HG03457 (cell line): ENCODE measurements around the gene ASPM.
"Not testable (repeated sequence)": the region's sequence is repeated elsewhere in the genome, so short reads cannot be mapped to it uniquely, and the experiment has no call there.

Experiments
- ATAC-seq: cut with Tn5 transposase; IDR thresholded peaks from one replicate; pipeline ENCODE4 v1.9.1; 2021; ENCODE audit warnings: moderate number of reproducible peaks; ENCODE audit not compliant: unreplicated experiment

Gene ASPM

GRCh38 chr1:197144570-197145325 is 1.7 kb downstream of the ASPM start:
- no peak for ATAC-seq

GRCh38 chr1:197143276-197143675 is 3.2 kb downstream of the ASPM start:
- ATAC-seq, result no peak

GRCh38 chr1:197141575-197141974 is 4.9 kb downstream of the ASPM start:
- ATAC-seq, result no peak

DNA sequence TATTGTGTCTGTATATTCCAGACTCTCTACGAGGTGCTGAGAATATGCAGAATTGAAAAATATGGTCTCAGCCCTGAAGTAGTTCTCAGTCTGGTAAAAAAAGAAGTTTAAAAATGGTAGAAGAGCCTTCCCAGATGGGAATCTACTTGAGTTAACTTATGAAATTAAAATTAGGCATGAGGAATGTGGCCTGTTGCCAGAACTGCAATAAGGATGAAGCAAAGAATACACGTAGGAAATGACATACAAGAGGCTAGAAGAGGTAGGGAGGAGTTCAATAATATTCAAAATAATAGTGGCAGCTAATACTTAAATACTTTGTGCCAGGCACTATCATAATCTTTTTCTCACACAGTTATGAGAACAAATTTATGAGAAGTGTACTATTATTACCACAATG is 6.3 kb downstream of the ASPM start:
- ATAC-seq, result no peak

DNA sequence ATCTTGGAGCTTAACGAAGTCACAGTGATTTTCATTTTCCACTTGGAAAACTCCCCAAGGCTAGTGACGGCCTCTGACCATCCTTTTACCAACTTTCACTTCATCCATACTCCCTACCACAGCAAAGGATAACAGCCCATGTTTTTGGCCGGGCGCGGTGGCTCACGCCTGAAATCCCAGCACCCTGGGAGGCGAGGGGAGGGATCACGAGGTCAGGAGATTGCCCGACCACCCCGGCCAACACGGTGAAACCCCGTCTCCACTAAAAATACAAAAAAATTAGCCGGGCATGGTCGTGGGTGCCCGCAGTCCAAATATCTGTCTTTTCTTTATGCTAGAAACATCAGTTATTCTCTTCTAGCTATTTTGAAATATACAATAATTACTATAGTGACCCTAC is 7.3 kb downstream of the ASPM start:
- no peak for ATAC-seq

GRCh38 chr1:197137322-197137721 is 9.1 kb downstream of the ASPM start:
- no peak for ATAC-seq

- no peak for ATAC-seq
These were observed 15.7 kb downstream of the ASPM start for GRCh38 chr1:197130677-197131304.

GRCh38 chr1:197129698-197130097 is 16.8 kb downstream of the ASPM start:
- ATAC-seq, result no peak

DNA sequence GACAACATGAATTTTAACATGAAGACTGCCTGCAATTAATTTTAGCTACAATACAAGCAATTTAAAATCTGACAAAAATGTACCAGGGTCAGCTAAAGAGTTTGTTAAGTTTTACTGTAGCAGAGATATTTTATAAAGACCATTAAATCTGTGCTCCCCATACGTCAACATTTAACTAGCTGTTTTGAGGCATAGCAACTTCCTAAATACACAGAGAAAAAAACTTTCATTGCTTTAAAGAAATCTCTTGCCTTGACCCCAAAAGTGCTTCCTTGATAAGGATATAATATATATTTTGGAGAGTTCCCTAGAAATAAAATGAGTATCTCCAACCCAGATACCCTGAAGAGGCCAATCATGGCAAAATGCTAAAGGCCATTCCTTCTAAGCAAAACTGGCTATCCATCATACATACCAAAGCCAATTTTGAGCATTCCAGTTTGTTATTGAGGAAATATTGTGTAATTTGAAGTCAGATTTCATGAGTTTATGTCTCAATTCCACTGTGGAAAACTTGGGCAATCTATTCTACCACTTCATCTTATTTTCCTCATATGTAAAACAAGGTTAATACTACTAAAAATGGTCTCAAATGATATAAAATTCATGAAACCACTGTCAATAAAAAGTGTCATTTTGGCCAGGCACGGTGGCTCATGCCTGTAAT is 19.1 kb downstream of the ASPM start:
- no peak for ATAC-seq

DNA sequence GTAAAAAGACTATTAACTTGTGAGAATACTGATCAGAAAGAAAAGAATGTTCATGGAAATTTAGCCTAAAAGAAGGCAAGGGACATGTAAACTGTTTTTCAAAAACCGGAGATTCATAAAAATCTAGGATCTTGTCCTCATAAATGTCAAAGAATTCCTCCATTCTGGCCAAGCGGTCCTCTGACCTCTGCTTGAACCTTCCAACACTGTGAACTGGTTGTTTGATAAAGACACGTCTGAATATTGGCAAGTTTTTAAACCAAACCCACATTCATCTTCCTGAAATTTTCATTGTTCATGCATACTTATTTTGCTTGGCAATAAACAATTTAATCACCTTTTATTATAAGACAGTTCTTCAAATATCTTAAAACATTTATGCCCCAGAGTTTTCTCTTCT is 19.8 kb downstream of the ASPM start:
- no peak for ATAC-seq

DNA sequence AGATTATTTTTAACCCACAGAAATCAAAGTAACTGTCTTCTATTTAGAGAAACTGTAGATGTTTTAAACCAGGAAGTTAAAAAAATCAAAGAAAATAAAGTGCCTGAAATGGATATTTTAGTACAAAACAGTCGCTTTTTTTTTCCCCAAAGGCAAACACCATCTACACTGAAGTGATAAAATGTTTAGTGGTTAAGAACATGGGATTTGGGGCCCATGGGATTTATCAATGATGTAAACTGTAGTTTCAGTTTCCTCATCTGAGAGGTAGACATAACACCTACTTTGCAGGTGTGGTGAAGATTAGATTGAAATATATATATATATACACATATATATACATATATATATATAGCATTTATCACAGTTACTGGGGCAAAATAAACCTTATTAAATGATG is 22.1 kb downstream of the ASPM start:
- ATAC-seq, result no peak

DNA sequence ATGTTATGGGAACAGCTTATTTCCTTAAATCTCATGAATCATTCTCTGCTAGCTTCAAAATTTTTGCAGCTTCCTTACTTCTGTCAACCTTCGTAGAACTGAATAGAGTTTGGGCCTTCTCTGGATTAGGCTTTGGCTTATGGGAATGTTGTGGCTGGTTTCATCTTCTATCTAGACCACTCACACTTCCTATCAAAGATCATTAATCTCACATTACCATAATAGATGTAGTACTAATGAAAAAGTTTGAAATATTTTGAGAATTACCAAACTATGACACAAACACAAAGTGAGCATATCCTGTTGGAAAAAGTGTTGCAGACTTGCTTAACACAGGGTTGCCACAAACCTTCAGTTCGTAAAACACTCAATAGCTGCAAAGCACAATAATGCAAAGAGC is 30.3 kb downstream of the ASPM start:
- no peak for ATAC-seq

GRCh38 chr1:197106869-197107268 is 39.6 kb downstream of the ASPM start:
- no peak for ATAC-seq

- ATAC-seq, result no peak
These were observed 43.2 kb downstream of the ASPM start for GRCh38 chr1:197103300-197103699.

- no peak for ATAC-seq
These were observed 44.5 kb downstream of the ASPM start for GRCh38 chr1:197101978-197102377.

- ATAC-seq, result no peak
These were observed 45.8 kb downstream of the ASPM start for GRCh38 chr1:197100677-197101076.

- ATAC-seq, result no peak
These were observed 47.0 kb downstream of the ASPM start for GRCh38 chr1:197099444-197099843.

GRCh38 chr1:197096971-197097370 is 49.5 kb downstream of the ASPM start:
- ATAC-seq, result not testable (repeated sequence)

DNA sequence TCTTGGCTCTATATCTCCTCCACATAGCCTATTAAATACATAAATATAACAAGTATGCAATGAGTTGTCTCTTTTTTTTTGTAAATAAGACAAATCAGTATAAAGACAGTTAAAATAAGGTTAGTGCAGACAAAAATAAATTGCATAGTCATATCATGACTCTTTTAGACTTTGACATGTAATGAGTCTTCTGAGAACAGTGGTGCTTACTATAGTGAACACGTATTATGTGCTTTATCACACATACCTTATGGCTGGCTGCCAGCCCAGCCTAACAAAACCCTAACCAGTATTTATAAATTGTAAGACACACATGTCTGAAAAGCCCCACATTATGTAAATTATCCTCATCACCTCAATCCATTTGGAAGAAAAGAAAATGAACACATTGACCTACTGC is 50.3 kb downstream of the ASPM start:
- ATAC-seq, result no peak

- ATAC-seq, result no peak
These were observed 53.1 kb downstream of the ASPM start for GRCh38 chr1:197093226-197093885.

- ATAC-seq, result no peak
These were observed 53.9 kb downstream of the ASPM start for GRCh38 chr1:197092491-197093023.
